HuH-7.5 (cell line): ENCODE results near the gene THUMPD3.

Source experiments
- DNase-seq: peaks from one replicate; pipeline ENCODE4 v3.0.0; 2011; ENCODE audit warnings: low spot score

The THUMPD3 gene

GRCh38 chr3:9362731-9363530, at the start of gene THUMPD3:
TSS of gene THUMPD3 (plus strand) at chr3:9363054. CDS start at chr3:9365069, 2,015 bp downstream.
- DNase-seq = peak; percentile 73

- no peak for DNase-seq
Observed at GRCh38 chr3:9314796-9315195, 48.1 kb upstream of the THUMPD3 start.

GRCh38 chr3:9316881-9317361, 45.9 kb upstream of the THUMPD3 start:
- DNase-seq = no peak

GRCh38 chr3:9322780-9323179, 40.1 kb upstream of the THUMPD3 start:
- no peak for DNase-seq

- DNase-seq = no peak
Observed at GRCh38 chr3:9324944-9325343, 37.9 kb upstream of the THUMPD3 start.

GRCh38 chr3:9327578-9327977, 35.3 kb upstream of the THUMPD3 start:
- no peak for DNase-seq

GRCh38 chr3:9330166-9330703, 32.6 kb upstream of the THUMPD3 start:
- DNase-seq = no peak

- DNase-seq = no peak
Observed at GRCh38 chr3:9331171-9331570, 31.7 kb upstream of the THUMPD3 start.

GRCh38 chr3:9332250-9333030, 30.4 kb upstream of the THUMPD3 start:
- DNase-seq = no peak

- DNase-seq = no peak
Observed at GRCh38 chr3:9339761-9340471, 22.9 kb upstream of the THUMPD3 start.

- DNase-seq = no peak
Observed at GRCh38 chr3:9340472-9340902, 22.4 kb upstream of the THUMPD3 start.

GRCh38 chr3:9342696-9343095, 20.2 kb upstream of the THUMPD3 start:
- DNase-seq = no peak

- DNase-seq = no peak
Observed at GRCh38 chr3:9343115-9343514, 19.7 kb upstream of the THUMPD3 start.

GRCh38 chr3:9345041-9345440, 17.8 kb upstream of the THUMPD3 start:
- no peak for DNase-seq

- no peak for DNase-seq
Observed at GRCh38 chr3:9346141-9346540, 16.7 kb upstream of the THUMPD3 start.

GRCh38 chr3:9347081-9347480, 15.8 kb upstream of the THUMPD3 start:
- DNase-seq = no peak

- DNase-seq = no peak
Observed at GRCh38 chr3:9347887-9348286, 15.0 kb upstream of the THUMPD3 start.

- DNase-seq = no peak
Observed at GRCh38 chr3:9349321-9350117, 13.3 kb upstream of the THUMPD3 start.

- no peak for DNase-seq
Observed at GRCh38 chr3:9351709-9352126, 11.1 kb upstream of the THUMPD3 start.

GRCh38 chr3:9352917-9353752, 9.7 kb upstream of the THUMPD3 start:
- peak; percentile 68 for DNase-seq
